Measurements from ENCODE around the gene SNX24.
"Not testable (repeated sequence)": the region's sequence is repeated elsewhere in the genome, so short reads cannot be mapped to it uniquely, and the experiment has no call there.

Gene SNX24

DNA sequence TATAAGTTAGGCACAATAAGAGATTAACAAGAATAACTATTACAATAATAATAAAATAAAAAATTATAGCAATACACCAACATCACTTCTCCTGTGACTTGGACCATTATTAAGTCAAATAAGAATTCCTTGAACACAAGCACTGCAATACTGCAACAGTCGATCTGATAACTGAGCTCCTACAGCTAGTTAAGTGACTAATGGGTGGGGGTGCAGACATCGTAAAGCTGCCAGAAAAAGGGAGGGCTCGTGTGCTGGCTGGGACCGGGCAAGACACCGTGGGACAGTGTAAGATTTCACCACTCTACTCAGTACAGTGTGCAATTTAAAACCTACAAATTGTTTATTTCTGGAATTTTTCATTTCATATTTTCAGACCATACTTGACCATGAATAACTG is 78.8 kb downstream of the SNX24 start:
- DNase-seq, result no peak

DNA sequence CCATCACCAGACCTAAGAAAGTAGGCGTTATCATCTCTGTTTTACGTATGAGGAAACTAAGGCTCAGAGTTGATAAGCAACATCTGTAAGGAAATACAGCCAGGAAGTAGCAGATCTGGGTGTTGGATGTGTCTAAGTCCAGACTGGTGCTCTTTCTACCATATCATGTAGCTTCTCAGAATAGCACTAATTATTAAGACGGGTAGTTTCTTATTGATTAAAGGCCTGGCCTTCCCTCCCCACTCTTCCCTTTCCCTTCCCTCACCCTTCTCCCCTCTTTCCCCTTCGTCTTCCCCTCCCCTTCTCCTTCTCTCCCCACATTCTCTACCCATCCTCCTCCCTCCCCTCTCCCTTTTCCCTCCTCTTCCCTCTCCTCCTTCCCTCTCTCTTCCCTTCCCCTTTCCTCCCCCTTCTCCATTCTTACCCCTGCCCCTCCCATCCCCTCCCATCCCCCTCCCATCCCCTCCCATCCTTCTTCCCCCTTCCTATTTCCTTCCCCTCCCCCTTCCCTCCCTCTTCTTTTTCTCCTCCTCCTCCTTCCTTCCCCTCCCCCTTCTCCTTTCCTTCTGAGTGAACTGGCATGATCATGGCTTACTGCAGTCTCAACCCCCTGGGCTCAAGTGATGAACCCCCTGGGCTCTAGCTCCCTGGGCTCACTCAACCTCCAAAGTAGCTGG is 79.4 kb downstream of the SNX24 start:
- no peak for DNase-seq

DNA sequence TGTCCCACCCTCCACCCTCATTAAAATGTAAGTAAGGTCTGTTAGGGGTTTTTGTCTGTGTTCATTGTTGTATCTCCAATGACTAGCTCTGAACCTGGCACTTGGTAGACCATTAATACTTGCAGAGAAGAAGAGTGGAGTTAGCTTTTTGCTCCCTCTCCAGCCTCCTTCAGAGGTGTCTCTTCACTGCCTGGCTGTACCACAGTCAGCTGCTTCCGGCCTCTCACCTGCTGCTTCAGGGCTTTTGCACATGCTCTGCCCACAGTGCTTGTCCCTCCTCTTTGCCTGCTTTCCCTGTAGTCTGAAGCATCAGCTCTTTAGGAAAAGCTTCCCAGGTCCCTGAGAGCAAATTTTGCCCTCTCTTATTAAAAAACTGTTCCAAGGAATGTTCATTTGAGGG is 83.6 kb downstream of the SNX24 start:
- DNase-seq, result no peak

DNA sequence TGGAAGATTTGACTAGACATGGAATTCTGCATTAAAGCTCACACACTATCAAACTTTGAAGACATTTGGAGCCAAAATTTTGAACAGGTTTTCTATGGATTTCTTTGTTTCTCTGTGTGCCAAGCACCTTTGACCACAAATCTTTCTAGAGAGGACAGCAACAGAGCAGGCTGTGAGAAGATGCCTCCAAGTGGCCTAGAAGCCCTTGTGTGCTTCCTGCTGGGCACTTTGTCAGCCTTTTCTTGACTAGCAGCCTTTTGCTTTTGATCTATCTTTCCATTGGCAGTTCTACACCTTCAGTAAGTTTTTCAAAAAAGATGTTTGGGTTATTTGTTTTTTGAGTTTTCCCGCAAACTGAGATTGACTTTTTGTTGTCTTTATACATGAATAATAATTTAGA is 84.6 kb downstream of the SNX24 start:
- DNase-seq, result no peak

DNA sequence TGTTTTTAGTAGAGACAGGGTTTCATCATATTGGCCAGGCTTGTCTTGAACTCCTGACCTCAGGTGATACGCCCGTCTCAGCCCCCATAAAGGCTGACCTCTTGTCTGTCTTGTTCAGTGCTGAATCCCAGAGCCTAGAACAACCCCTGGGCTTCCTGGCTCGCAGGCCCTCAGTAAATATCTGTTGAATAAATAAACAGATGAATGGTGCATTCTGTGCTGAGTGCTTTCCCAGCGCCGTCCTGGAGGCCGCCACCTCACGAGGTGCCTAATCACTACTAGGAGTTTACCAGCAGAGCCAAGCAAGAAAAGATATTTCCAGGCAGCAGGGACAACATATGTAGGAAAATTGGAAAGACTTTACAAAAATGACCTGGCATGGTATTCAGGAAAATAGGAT is 88.5 kb downstream of the SNX24 start:
- DNase-seq, result no peak

DNA sequence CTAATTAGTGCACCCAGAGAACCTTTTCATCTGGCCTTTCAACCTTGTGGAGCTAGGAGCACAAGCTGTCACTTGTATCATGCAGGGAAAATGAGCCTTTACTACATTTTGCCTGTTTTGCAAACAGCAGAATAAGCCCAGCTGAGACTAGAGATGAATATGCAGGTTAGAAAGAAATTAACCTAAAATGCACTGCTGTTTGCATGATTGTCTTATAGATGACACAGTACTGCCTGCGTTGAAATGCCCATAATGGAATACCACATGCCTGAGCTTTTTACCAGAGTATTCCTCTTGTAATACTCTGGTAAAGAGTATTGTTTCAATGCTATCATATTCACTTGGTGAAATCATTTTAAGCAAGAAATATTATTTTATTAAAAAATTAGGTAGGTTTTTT is 90.7 kb downstream of the SNX24 start:
- DNase-seq, result no peak

DNA sequence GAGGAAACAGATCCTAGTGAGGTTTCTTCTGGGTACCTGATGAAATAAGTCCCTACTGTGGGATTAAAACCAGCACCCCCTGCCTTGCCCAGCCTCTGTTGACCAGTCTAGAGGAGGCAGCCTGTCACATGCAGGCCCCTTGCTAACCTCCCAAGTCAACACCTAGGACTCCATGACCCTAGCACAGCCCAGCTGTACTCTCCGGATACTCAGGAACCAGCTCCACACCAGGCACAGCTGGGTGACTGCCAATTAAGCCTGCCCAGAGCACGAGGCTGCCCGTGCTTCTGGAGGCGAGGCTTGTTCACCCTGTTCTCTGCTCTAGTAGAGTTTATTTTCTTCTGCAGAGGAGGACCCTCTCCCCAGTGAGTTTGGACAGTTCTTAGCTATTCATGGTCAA is 92.5 kb downstream of the SNX24 start:
- DNase-seq, result no peak

DNA sequence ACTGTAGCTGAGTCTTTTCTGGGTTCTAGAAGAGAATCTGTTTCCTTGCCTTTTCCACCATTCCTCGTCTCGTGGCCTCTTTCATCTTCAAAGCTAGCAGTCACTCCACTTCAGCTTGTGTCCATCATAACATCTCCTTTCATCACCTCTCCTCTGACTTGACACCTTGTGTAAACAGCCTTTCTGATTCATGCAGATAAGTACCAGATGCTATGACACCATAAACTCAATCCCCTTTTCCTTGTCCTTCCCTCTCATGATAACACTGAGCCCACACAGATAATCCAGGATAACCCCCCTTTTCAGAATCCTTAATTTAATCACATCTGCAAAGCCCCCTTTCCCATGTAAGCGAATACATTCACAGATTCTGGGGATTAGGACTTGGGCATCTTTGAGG is 95.5 kb downstream of the SNX24 start:
- no peak for DNase-seq

DNA sequence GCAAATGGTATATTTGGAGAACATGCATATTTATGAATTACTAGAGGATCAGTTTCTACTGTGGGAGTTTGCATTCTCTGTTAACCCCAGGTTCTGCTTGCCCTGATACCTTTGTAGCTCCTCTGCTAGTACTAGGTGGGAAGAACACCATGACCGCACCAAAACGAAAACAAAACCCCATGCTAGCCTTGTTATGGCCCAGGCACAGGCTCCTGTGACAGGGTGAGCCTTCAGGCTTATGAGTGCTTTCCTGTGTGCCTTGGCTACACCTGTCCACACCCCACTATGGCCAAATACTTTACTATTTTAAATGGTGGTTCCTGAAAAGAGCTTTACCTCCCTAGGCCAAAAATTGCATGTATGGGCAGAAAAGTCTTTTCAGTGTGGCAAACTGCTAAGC is 96.3 kb downstream of the SNX24 start:
- DNase-seq, result no peak

DNA sequence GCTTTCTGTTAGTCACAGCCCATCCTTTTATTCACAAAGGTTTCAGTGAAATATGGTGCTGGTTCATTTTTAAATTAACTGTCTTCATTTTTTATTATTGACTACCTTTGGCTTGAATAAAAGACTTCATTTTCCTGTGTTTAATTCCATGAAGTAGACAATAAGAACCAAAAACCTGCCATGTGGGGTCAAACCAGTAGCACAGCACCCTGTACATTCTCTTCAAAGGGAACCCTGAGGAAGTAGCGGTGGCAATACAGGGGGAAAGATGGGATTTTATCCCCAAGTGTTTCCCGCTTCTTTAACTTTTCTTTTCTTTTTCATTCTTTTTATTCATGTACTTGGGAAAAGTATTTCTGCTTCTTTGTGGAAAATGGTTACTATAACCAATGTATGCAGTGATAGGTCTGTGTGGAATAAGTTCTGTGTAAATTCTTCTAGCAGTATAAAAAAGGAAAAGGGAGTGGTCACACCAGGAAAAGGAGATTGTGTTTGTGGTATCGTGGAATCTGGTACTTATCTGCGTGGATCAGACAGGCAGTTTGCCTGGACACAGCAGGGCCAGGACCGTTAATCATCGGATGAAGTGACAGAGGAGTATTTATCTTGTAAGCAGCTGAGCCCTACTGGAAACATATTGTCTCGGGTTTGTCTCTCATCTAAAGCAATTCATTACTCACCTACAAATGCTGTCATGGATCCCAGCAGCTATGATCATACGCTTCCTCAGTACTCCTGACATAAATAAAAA is 96.9 kb downstream of the SNX24 start:
- no peak for DNase-seq

DNA sequence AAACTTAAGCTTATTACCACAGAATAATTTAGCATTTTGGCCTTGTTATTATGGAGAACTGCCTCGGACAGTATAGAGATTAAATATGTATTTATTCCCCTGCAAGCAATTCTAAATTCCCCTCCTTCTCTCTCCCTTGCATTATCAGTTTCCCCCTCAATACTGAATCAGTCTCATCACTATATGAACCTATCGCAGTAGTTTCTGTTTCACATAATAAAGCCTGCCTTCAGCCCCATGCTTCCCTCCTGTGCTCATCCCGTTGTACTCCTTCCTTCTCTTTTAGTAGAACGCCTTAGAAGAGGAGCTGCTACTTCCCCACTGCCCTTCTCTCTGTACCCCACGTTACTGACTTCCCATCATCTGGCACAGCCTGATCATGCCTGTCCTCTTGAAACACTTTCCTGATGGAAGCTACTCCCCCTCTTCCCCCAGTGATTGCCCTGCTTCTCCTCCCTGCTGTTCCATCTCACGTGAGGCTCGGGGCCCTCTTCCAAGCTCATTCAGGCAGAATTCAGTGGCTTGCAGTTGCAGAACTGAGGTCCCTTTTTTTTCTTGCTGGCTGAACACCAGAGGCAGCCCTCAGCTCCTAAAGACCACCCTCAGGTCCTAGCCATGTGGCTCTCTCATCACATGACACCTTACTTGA is 97.8 kb downstream of the SNX24 start:
- DNase-seq, result no peak

DNA sequence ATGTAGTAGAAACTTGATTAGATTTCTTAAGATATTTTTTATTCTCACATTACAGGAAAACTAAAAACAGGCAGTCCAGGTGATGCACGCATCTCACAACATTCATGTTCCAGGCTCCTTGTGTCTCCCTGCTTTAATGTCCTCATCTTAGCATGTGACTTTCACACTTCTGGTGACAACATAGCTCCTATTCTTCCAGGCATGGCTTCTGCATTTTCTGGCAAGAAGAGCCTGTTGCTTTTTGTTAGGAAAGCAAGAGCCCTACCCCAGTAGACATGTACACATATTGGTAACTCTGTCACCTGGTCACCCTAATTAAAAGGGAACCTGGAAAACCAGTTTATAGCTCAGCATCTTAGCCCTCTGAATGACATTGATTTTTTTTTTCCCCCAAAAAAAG is 98.6 kb downstream of the SNX24 start:
- DNase-seq, result no peak

DNA sequence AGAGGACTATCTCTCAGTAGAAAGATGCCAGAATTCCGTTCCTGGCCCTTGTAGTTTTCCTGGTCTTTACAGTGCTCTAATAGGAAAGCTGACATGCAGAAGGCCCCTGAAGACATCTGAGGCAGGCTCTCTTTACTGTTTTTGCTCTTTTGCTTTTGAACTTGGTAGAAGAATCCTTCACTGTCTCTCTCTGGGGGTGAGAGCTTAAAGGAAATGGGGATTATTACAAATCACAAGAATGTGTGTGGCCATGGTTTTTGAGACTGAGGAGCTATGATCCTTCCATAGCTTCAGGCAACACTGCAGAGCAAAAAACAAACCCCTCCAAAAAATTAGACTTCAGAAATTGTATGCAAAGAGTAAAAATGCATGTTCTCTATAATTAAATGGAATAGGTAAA is 102.0 kb downstream of the SNX24 start:
- DNase-seq, result no peak

DNA sequence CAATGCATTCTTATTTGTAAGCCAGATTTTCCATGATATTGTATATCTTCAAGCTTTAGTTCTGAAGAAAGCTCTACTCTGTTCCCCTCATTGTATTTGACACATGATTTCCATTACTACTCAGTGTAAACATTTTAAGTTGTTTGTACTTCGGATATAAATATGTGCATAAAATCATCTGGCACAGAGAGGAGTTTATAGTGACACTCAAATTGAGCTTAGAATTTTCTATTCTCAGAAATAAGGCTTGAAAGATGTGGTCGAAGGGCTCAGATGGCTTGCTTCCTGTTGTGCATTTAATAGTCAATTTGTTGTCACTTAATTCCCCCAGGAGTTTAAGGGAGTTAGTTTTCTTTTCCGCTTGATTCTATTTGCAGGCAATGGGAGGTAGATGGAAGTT is 102.4 kb downstream of the SNX24 start:
- DNase-seq, result no peak

DNA sequence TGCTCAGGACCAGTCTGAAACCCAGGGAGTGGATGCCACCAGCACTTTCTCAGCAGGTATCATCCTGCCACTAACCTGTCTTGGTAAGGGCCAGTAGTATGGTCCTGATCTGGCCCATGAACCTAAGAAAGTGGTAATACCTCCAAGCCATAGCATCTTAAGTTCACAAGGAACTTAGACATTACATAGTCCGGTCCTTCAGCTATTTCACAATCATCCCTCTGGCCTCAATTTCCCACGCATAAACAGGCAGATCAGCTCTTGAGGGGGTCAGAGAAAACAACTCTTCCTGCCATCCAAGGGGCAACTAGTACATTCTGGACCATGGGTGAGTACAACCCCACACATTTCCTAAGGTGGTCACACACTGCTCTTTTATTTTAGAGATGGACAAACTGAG is 102.9 kb downstream of the SNX24 start:
- DNase-seq, result no peak

DNA sequence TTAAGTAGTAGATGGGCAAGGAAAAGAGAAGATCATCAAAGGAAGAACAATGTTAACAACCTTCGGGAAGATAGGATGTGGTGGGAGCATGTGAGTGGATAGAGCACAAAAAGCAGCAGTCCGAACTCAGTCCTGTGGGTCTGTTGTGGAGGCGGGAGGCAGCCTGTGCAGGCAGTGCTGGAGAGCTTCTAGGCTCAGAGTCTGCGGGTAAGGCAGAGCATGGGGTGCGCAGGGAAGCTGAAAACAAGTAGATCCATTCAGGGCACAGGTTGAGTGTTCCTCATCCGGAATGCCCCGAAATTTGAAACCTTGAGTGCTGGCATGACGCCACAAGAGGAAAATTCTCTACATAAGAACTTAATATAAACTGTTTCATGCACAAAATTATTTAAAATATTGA is 106.2 kb downstream of the SNX24 start:
- no peak for DNase-seq

DNA sequence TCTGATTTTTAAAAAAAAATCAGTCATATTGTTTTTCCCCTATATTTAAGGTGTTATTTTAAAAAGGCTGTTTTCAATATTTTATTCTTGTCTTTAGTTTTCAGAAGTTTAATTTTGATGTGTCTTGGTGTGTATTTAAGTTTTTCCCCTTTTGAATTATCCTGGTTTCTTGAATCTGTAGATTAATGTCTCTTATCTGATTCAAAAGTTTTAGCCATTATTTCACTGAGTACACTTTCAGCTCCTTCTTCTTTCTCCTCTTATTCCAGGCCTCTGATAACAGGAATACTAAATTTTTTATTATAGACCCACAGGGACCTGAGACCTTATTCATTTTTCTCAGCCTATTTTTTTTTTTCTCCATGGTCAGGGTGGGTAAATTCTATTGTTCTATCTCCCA is 109.3 kb downstream of the SNX24 start:
- DNase-seq, result no peak

DNA sequence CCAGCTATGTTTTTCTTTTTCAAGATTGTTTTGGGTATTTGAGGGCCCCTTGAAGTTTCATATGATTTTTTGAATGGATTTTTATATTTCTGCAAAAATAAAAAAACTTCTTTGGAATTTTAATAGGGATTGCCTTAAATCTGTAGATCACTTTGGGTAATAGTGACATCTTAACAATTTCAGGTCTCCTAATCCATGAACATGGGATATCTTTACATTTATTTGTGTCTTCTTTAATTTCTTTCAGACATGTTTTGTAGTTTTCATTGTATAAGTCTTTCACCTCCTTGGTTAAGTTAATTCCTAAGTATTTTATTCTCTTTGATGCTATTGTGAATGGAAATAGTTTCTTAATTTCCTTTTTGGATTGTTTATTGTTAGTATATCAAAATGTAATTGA is 112.0 kb downstream of the SNX24 start:
- no peak for DNase-seq

DNA sequence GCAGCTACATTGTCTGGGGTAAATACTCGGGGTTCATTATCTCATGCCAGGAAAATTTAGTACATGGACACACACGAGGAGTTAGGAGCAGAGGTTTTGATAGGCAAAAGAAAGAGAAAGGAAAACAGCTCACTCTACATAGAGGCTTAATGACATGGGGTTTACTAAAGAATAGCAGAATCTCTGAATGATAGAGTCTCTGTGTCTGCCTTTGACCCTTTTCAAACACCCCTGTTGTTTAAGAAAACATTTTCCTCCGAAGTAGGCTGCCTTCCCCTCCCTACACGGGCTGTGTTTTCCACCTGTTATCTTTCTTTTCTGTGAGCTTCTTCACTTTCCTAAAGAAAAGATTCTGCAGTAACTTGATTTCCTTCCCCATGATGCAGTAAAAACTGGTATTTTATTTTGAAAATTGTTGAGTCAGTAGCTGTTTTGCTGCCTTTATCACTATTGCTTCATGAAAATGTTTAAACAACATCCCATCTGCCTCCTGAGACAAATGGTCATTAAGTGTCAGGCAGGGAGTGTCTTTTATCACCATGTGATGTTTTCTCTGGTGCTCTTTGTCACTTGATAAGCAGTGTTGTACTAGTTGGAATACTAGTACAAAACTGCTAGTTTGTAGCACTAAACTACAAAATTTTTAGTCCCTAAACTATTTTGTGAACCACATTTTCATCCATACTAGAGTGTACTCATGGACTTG is 114.5 kb downstream of the SNX24 start:
- no peak for DNase-seq

DNA sequence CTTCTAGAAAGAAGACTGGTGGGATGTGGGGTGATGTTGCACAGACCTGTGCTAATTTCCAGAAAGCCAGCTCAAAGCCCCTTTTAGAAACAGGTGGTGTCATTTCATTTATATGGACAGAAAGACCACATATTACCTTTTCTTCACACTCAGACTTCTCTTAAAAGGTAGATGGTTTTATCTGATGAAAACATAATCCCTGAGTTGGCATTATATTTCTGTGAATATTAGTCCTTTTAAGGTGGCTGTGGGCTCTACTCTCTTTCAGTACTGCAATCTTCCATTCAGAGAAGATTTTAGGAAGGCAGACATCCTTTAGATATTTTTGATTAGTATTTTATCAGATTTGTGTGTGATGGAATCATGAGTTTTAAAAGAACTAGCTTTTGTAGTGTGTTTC is 117.9 kb downstream of the SNX24 start:
- no peak for DNase-seq

DNA sequence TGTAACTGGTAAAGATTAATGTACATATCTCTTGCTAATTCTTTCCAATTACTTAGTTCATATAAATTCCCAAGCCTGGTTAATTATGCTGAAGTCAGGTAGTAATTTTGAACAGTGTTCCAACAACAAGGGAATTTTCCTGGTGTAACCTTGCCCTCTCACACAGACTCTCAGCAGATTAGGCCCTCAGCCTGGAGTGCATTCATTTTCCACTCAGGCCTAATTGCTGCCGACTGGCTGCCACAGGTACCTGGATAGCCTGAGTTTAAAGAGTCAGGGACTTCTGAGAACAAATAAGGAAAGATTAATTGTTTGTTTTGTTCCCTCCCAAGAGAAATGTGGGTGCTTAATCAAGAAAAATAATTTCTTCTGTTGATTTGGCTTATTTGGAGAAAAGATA is 119.7 kb downstream of the SNX24 start:
- DNase-seq, result no peak

DNA sequence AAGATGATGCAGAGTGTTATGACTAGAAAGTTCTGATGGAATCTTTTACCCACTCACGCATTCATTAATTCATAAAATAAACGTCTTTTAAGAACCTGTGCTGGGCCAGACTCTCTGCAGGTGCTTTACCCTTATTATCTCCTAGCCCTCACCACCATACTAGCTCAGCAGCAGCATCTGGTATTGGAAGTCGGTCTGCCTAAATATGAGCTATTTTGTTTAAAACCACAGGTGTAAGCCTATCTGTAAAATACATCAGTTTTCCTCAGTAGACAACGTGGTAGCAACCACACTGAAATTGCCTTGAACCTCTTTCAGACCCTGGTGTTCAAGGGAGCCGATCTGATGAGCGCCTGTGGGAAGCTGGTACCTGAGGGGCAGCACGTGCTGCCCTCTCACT is 121.7 kb downstream of the SNX24 start:
- DNase-seq, result no peak

DNA sequence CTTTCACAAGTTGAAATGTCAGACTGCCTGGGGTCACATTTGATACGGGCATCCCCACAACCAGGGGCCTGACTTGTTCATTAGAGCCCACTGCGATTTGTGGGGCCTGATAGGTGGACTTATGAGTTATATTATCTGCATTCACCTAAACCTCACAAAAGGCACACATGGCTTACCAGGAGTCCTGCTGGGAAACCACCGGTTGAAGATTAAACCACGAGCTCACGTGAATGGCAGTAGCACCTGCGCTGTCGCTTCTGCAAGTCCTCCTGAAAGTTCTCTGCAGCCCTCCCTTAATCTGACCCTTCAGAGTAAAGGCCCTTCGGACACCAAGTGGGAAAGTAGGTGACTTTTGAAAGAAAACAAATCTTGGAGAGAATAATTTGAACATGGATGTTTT is 122.2 kb downstream of the SNX24 start:
- DNase-seq, result no peak

DNA sequence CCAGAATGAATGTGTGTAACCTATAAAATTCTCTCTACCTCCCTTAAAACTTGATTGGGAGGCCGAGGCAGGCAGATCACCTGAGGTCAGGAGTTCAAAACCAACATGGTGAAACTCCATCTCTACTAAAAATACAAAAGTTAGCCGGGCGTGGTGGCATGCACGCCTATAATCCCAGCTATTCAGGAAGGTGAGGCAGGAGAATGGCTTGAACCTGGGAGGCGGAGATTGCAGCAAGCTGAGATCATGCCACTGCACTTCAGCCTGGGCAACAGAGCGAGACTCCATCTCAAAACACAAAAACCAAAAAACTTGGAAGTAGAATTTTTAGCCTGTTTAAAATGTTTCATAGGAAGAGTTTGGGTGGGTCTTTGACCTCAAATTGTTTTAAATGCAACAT is 122.6 kb downstream of the SNX24 start:
- DNase-seq, result not testable (repeated sequence)
